GM21526 (cell line): ENCODE data around the gene EMILIN3.

Experiments used
- ATAC-seq: cut with Tn5 transposase; IDR thresholded peaks from one replicate; pipeline ENCODE4 v1.9.1; 2021; ENCODE audit warnings: moderate library complexity; ENCODE audit not compliant: unreplicated experiment, low FRiP score

The EMILIN3 gene

GRCh38 chr20:41364967-41365765 lies 1.5 kb downstream of the EMILIN3 start:
- no peak for ATAC-seq

GRCh38 chr20:41364236-41364855 lies 2.3 kb downstream of the EMILIN3 start:
- no peak for ATAC-seq

GRCh38 chr20:41363601-41364000 lies 3.0 kb downstream of the EMILIN3 start:
- no peak for ATAC-seq

GRCh38 chr20:41362748-41363140 lies 3.9 kb downstream of the EMILIN3 start:
- ATAC-seq = no peak

GRCh38 chr20:41361757-41362747 lies 4.6 kb downstream of the EMILIN3 start:
- no peak for ATAC-seq

GRCh38 chr20:41360831-41361756 lies 5.5 kb downstream of the EMILIN3 start:
- ATAC-seq = no peak

- no peak for ATAC-seq
Measured at GRCh38 chr20:41359541-41360011, 7.0 kb downstream of the EMILIN3 start.

GRCh38 chr20:41358717-41359116 lies 7.9 kb downstream of the EMILIN3 start:
- no peak for ATAC-seq

GRCh38 chr20:41358230-41358629 lies 8.4 kb downstream of the EMILIN3 start:
- no peak for ATAC-seq

GRCh38 chr20:41357424-41358163 lies 9.0 kb downstream of the EMILIN3 start:
- no peak for ATAC-seq

GRCh38 chr20:41356951-41357350 lies 9.7 kb downstream of the EMILIN3 start:
- ATAC-seq = no peak

GRCh38 chr20:41355598-41356203 lies 10.9 kb downstream of the EMILIN3 start:
- no peak for ATAC-seq

- no peak for ATAC-seq
Measured at GRCh38 chr20:41355192-41355591, 11.4 kb downstream of the EMILIN3 start.

GRCh38 chr20:41353530-41353929 lies 13.1 kb downstream of the EMILIN3 start:
- no peak for ATAC-seq

GRCh38 chr20:41352666-41353065 lies 14.0 kb downstream of the EMILIN3 start:
- ATAC-seq = no peak

- no peak for ATAC-seq
Measured at GRCh38 chr20:41352106-41352505, 14.5 kb downstream of the EMILIN3 start.

- ATAC-seq = no peak
Measured at GRCh38 chr20:41350408-41350962, 16.1 kb downstream of the EMILIN3 start.

- no peak for ATAC-seq
Measured at GRCh38 chr20:41349943-41350342, 16.7 kb downstream of the EMILIN3 start.
